CMK (cell line): ENCODE data around the gene CITED2.
"Not testable (repeated sequence)": the region's sequence is repeated elsewhere in the genome, so short reads cannot be mapped to it uniquely, and the experiment has no call there.

Source experiments
- DNase-seq: peaks from one replicate; pipeline ENCODE4 v3.0.0-alpha.2; 2010; ENCODE audit warnings: low read depth

CITED2 gene

DNA sequence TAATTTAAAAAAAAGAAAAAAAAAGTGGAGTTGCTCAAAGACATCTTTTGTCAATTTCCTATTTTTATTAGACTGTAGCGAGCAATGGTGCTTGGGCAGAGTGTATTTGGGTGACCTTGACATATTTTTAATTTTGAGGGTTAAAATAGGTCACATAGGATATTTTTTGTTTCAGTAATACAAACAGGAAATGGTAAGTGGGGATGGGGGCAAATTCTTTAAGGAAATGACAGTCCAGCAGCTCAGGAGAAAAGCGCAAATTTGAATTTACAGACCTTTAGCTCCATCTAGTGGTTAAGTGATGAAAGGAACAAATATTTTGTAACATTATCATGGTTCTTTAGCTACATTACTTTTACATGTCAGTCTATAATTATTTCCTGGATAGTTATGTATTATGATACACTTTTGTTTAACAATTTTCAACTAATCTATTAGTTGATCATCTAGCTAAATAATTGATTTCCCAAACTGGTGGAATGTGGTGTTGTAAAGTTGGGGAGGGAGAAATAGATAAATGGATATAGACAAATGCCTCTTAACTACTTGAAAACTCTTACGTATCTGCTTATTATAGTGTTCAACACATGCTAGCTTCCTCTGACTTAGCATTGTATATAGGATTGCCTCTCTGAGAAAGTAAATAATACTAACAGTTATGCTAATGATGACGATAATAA, 10.0 kb downstream of the CITED2 start:
- no peak for DNase-seq

DNA sequence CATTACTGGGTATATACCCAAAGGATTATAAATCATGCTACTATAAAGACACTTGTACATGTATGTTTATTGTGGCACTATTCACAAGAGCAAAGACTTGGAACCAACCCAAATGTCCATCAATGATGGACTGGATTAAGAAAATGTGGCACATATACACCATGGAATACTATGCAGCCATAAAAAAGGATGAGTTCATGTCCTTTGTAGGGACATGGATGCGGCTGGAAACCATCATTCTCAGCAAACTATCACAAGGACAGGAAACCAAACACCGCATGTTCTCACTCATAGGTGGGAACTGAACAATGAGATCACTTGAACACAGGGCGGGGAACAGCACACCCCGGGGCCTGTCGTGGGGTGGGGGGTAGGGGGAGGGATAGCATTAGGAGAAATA, 10.7 kb downstream of the CITED2 start:
- not testable (repeated sequence) for DNase-seq

DNA sequence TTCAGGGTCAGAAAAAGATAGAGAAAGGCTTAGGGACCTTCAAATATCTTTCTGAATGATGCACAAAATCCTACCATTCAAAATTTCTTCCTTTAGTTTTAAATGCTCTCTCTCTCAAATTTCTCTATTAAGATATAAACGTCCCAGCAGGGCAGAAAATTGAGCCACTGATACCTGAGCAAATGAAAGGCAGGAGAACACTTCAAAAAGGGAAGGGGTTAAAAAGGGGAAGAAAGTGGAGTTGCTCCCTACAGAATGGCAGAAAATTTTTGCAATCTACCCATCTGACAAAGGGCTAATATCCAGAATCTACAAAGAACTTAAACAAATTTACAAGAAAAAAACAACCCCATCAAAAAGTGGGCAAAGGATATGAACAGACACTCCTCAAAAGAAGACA, 11.3 kb downstream of the CITED2 start:
- DNase-seq, result not testable (repeated sequence)

DNA sequence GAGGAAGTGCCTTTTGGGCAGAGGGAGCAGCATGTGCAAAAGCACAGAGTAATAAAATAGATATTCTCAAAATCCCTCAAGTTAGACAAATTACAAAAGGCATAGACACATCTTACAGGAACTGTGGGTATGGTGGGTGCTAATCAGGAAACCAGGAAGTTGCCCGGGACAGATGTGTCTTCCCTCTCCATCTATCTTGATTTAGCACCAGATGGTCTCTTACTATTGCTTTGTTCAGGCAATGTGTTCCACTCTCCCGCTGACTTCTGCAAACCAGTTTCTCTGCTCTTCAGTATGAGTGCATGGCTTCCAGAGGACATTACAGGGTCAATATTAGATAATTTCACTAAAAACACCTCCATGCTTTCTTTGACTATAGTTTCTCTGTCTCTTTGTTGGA, 13.2 kb downstream of the CITED2 start:
- DNase-seq, result no peak

DNA sequence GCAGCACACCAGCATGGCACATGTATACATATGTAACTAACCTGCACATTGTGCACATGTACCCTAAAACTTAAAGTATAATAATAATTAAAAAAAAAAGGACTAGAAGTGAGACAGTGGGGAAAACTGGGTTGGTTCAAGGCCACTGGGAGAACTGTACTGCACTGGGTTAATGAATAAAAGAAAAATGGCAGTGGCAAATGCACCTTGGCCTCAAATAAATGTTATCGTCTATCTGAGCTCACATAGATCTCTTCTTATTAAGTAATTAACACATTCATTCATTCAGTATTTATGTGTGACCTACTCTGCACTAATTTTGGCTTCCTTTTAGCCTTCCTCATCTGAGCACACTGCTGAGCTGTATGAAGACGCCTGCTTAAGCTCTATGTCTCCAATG, 17.5 kb downstream of the CITED2 start:
- DNase-seq, result no peak

DNA sequence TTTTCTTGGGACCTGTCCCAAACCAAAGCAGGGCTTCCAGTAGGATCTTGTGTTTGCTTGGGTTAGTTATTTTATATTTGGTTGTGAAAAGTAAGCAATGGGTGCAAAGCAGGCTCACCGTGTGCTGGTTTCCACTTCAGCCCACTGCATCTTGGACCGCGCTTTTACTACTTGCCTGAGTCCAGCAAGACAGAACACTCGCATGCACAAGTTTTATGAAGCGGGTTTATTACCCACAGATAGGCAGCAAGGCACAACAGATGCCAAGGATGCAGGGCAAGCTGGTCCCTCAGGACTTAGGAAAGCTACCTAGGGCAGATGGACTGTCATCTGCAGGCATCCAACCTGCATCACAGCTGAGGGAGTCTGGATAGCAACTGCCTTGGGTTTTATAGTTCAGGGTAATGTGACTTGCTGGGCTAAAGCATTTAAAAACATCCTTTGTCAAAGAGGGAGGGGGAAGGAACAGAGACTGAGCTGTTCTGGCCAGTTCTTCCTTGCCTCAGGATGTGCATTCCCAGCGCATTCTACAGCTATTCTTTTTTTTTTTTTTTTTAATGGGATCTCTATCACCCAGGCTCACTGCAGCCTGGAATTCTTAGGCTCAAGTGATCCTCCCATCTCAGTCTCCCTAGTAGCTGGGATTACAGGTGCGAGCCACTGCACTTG, 18.5 kb downstream of the CITED2 start:
- DNase-seq, result no peak

DNA sequence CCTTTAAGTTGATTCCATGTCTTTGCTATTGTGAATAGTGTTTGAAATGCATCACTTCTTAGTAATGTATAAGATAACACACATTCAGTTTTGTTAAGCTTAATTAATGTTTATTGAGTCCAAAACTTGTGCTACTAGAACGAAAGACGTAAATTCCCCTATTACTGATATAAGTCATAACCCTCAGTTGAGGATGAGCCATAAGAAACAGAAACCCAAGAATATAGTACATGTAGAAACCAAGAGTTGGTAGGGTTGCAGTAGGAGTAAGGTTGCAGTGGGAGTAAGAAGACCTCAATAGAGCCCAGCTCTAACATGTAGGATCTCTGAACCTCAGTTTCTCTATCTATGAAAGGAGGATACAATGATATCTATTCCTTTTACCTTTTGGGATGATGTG, 19.3 kb downstream of the CITED2 start:
- DNase-seq, result no peak

DNA sequence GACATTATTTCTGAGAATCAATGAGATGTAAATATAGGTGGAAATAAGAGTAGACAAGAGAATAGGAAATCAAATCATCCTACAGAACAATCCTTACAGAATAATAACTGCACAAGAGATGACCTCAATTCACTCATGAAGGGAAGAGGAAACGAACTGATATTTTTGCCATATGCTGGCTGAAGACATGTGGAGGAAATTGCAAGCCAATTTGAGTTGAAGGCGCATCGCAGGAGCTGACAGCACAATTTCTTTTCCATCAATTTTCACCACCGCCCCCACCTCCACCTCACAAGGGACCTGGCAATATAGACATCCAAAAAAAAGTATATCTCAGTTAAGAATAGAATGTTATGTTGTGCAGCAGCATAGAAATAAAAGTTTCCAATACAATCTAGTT, 20.3 kb downstream of the CITED2 start:
- DNase-seq, result no peak

DNA sequence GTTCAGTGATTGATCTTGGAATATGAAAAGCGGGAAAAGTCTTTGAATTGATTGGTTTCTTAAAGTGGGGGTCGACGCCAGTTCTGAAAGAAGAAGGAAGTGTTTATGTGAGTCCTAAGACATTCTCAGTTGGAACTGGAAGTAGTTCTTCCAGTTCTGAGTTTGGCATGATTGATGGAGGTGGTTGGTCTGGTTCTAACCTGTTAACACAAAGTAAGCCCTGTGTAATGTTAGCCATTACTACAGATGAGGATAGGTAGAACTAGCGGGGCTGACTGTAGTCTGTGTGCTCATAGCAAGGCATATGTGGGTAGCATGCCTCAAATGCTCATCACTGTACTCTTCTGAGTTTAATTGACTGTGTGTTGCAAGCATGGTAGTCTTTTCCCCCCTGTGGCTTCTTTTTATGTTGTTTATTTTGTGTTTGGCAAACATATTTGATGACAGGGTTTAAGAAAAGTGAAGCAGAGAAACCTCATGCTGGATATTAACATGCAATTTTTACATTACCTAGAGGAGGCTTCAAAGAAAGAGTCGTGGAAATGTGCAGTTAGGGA, 24.9 kb downstream of the CITED2 start:
- DNase-seq, result no peak

DNA sequence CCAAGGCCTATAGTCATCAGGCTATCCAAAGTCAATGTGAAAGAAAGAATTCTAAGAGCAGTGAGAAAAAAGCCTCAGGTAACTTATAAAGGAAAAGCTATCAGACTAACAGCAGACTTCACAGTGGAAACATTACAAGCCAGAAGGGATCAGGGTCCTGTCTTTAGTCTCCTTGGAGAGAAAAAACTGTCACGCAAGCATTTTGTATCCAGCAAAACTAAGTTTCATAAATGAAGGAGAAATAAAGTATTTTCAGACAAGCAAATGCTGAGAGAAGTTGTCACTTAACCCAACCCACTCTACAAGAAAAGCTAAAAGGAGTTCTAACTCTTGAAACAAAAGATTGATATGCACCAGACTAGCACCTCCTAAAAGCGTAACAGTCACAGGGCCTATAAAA, 28.1 kb downstream of the CITED2 start:
- DNase-seq, result no peak

DNA sequence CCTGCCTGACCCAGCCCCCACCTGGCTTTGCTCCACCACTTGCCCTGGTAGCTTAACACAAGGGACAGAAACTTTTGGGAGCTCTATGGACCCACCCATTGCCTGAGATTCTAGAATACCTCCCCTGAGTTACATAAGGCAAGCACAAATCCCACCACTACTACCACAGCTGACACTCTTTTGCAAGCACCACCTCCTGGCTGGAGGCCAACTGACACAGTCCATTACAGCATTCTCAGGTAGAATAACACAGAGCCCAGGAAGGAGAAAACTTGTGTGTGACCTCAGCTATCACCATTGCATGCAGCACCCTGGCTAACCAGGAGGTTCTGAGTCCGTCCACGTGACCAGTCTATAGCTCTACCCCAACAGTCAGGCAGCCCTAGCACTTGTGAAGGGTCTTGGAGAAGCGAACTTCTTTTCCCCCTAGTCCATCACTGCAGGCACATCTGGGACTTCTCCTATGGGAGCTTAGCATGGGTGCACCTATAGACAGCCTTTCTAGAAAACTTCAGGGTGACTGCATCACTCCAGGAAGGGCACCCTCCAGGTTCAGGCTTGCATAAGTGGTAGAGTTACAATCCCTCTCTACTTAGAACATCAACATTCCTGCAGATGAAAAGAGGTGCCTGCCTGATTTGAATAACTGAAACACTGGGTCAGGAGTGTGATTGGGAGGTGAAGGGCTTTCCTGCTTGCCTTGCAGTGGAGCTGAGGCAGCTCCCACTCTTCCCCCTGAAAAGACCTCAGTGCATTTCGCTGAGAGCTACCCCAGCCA, 30.1 kb downstream of the CITED2 start:
- DNase-seq, result no peak

DNA sequence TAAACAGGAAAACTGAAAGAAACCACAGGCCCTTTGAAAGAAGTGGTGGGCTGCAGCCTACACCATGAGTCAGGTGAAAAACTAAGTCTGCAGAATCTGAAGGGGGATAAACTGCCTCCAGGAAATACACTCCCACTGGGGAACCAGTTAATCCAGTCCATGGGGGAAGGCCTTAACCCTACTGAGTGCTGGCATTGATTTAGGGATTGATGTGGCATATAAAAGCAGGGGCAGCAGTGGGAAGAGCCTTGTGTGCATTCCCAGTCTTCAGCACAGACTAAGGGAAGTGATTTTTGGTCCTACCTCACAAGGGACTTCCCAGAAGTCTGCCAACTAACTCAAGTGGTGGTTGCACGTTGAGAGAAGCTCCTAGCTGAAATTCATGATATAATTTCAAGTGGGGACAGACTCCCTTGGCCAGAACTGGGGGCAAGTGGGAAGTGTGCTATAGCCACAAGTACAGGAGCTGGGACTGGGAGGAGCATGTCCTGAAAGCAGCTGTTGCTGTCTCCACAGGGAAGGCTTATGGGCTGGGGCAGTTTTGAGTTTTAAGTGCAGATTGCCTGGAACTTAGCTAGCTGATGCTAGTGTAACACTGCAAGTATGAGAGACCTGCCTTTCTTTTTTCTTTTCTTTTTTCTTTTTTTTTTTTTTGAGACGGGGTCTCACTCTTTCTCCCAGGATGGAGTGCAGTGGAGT, 31.2 kb downstream of the CITED2 start:
- DNase-seq, result no peak

DNA sequence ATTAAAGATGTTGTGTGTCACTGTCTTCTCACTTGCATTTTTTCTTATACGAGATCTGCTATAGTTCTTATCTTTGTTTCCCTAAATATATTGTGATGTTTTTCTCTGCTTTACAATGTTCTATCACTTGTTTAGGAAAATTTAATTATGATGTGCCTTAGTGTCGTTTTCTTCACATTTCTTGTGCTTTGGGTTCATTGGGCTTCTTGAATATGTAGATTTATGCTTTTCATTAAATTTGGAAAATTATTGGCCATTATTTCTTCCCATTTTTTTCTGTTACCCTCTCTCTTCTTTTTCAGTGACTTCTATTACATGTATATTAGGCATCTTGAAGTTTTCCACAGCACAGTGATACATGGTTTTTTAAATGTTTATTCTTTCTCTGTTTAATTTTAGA, 33.4 kb downstream of the CITED2 start:
- DNase-seq, result no peak

DNA sequence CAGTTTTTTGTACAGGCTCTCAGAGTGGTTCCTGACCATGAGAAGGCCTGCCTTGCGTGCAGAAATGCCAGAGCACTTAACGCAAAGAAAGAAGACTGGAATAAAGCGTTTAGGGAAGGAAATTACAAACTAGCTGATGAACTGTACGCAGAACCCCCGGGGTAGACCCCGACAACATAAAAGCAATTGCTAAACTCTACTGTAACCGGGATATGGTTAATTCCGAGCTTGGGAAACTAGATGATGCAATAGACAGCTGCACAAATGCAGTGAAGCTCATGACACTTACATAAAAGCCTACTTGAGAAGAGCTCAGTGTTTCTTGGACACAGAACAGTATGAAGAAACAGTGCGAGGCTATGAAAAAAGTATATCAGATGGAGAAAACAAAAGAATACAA, 35.7 kb downstream of the CITED2 start:
- no peak for DNase-seq

DNA sequence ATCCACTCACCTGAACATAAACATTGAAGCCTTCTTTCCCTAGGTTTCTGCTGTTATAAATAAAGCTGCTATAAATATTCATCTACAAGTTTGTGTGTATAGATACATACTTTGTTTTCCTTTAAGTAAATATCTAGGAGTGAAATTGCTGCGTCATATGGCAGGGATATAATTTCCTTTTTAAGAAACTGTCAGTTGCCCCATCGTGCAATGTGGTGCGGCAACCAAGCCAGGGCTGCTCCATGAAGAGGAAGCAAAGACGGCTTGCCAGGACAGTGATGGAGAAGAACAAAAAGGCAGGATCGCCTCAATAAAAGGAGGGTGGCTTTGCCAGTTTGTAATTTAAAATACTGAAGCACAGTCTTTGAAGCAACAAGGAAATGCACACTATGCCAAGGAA, 36.6 kb downstream of the CITED2 start:
- no peak for DNase-seq

DNA sequence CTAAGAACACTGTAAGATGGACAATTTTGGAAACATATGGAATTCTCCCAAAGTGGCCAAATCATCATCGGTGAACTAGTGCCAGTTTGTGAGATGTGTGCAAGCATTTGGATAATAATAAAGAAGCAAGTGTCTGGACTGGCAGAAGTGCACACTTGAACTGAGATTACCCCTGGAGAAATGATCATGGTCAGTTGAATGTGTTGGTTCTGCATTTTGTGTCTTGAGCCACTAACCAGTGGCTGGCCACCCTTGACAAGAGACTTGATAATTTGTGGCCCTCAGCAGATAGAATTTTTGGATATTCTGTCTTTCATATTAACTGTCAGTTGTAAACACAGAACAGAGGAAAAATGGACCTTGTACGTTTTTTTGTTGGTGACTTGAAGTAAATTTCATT, 37.4 kb downstream of the CITED2 start:
- no peak for DNase-seq

DNA sequence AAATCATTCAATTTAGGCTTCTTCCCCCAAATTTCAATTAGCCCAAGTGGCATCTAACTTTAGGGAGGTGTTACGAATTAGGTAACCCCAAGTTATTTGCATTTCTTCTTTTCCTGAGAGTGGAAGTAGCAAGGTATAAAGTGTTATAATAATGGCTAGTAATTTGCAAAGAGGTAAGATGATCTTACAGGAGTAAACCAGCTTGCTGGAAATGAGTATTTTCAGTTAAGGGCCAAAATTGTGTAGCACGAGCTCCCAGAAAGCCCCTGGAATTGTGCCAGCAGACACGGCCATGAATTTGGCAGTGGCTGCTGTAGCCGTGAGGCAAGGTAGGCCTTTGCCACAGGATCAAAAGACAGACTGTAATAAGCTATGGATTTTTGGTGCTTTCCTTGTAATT, 38.0 kb downstream of the CITED2 start:
- DNase-seq, result no peak

DNA sequence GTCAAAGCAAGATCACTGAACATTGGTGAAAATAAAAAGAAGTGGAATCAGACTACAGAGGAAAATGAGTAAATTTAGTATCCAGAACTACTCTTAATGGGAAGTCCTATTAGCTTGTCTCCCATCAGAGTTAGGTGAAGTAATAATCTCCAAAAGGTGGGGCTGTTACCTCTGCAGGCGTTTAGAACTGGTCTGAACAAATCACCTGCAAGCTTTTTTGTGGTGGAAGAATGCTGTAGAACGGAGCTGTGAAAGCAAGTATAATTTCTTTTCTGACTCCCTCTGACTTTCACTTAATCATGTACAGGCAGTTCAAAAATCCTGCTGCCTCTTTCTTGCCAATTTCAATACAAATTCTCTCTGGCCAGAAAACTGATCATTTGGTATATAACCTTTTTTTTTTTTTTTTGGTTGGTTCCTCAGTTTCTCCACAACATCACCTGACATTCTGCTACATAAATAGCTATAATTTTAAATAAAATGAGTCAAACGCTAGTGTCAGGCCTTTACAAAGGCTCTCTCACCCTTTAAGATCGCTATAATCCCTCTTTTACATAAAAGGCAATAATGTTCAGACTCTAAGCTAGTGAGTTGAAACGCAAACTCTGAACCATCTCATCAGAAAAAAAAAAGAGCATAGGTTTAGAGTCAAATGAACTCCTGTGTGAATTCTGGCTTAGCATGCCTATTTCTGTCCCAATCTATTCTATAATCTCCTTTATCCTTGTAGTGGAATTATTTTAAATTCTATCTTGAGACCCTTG, 38.8 kb downstream of the CITED2 start:
- DNase-seq, result no peak

DNA sequence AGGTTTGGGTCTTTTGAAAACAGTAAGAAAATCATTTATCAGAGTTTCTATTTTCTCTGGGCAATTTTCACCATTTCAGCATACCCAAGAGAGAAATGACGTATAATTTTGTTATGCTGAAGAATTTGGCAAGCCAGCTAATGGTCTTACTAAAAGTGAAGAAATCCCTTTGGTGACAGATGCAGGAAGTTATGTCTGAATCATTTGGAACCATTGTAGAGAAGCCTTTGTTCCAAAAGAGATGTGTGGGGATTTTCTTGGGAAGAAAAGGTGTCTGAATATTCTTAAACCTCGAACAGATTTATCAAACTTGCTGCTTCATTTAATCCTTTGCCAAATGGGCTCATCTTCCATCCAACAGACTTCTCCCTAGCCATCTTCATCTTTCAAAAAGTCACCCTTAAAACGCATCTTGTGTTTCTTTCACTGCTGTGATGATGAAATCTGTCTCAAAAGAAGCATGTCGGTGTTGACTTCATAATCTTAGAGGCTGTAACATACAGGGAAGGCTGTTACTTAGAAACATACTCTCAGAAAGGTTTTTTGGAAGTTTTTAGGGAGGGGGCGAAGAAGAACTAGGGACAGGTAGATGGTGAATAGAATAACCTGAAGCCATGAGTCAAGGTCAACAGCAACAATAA, 39.5 kb downstream of the CITED2 start:
- no peak for DNase-seq

DNA sequence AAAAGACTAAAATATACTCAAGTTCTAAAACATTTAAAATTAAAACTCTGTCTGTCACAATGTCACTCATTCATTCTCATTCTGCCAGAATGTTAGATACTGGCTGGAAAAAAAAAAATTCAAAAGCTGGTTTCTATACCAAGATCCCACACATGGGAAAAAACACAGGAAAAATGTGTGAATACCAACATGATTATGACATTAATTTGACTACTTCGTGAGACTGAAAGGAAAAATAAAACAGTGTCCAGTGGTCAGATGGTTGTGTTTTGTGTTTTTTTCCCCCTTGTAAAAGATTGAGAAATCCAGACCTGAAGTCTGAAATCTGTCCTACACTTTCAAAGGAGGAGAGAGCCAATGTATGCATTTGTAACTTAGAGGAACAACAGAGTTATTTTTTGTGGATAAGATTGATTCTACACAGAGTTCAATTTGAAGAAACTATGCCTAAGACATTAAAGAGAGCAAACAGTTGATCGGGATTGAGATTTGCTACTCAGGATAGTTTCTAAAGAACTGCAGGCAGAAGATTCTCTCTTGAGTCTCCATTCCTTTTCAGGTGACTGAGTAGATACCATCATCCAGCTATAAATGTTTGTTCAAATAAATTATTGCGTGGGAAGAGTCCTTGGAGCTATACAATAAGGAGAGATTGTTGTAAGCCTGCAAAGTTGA, 43.5 kb downstream of the CITED2 start:
- no peak for DNase-seq

DNA sequence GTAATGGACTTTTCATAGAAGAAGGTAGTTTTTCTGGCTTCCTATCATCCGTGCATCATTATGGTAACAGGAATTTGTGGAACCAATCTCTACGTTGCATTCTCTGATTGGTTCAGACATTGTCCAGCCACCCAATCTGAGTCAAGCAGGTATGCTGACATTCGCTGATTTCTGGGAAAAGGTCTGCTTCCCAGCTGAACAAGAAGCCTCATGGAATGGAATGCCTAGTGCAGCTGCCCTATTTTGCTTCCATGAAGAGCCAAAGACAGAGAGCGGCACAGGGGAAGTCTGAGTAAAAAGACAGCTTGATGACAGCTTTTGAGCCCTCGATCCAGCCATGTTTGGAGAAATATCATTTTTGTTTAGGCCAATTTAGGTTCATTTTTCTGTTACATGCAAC, 44.1 kb downstream of the CITED2 start:
- DNase-seq, result no peak
